Stimulated activated CD4-positive, alpha-beta T cell treated with anti-CD3 and anti-CD28 coated beads, Interleukin-12 subunit alpha, Interleukin-12 subunit beta, amount 100 ng/mL, for 24 hours (primary cell): ENCODE measurements around the gene MYO1F.
A peak's percentile ranks its signal among the peaks of the same experiment; 100 is the strongest.
"Not testable (repeated sequence)": the region's sequence is repeated elsewhere in the genome, so short reads cannot be mapped to it uniquely, and the experiment has no call there.

Experiments used
- DNase-seq, 2 experiments: peaks; one replicate each; pipeline ENCODE4 v3.0.0-alpha.2; 2020; ENCODE audit warnings: low read depth in 2 of 2

The MYO1F gene

GRCh38 chr19:8577247-8577646, at the start of gene MYO1F:
Gene MYO1F (minus strand): TSS chr19:8577442. CDS start chr19:8577309, 133 bp downstream.
- no peak for DNase-seq

DNA sequence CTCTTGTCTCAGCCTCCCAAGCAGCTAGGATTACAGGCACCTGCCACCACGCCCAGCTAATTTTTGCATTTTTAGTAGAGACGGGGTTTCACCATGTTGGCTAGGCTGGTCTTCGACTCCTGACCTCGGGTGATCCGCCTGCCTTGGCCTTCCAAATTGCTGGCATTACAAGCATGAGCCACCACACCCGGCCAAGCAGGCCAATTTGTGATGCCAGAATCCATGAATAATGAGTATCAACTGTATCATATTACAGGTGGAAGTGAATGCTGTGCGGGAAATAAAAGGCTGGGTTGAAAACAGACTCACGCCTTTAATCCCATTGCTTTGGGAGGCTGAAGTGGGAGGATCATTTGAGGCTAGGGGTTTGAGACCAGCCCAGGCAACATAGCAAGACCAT, 49.6 kb upstream of the MYO1F start:
- DNase-seq = no peak

DNA sequence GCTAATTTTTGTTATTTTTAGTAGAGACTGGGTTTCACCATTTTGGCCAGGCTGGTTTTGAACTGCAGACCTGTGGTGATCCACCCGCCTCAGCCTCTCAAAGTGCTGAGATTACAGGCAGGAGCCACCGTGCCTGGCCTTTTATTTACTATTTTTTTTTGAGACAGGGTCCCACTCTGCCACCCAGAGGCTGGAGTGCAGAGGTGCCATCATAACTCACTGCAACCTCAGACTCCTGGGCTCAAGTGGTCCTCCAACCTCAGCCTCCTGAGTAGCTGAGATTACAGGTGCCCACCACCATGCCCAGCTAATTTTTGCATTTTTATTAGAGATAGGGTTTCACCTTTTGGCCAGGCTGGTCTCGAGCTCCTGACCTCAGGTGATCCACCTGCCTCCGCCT, 45.6 kb upstream of the MYO1F start:
- not testable (repeated sequence) for DNase-seq

DNA sequence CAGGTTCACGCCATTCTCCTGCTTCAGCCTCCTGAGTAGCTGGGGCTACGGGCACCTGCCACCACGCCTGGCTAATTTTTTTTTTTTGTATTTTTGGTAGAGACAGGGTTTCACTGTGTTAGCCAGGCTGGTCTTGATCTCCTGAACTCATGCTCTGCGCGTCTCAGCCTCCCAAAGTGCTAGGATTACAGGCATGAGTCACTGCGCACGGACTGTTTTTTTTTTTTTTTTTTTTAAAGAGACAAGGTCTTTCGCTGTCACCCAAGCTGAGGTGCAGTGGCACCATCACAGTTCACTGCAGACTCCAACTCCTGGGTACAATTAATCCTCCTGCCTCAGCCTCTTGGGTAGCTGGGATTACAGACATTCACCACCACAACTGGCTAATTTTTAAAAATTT, 41.5 kb upstream of the MYO1F start:
- DNase-seq = no peak

DNA sequence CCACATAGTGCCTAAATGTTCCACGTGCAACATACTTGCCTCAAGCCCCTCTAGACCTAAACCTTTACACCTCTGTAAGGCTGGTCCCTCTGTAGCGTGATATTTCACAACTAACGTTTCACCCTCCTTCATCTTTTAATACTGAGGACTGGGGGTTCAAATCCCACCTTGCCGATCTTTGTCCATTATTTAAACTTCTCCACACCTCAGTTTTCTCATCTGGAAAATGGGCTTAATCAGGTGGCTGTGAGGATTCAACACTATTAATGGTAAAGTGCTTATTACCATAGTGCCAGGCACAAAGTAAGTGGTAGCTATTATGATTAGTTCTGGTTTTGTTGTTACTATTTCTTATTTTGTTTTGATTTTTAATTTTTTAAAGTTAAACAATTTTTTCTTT, 40.7 kb upstream of the MYO1F start:
- DNase-seq = no peak

GRCh38 chr19:8617325-8617724, 40.1 kb upstream of the MYO1F start:
- not testable (repeated sequence) for DNase-seq

- no peak for DNase-seq
Measured at GRCh38 chr19:8616861-8617260, 39.6 kb upstream of the MYO1F start.

DNA sequence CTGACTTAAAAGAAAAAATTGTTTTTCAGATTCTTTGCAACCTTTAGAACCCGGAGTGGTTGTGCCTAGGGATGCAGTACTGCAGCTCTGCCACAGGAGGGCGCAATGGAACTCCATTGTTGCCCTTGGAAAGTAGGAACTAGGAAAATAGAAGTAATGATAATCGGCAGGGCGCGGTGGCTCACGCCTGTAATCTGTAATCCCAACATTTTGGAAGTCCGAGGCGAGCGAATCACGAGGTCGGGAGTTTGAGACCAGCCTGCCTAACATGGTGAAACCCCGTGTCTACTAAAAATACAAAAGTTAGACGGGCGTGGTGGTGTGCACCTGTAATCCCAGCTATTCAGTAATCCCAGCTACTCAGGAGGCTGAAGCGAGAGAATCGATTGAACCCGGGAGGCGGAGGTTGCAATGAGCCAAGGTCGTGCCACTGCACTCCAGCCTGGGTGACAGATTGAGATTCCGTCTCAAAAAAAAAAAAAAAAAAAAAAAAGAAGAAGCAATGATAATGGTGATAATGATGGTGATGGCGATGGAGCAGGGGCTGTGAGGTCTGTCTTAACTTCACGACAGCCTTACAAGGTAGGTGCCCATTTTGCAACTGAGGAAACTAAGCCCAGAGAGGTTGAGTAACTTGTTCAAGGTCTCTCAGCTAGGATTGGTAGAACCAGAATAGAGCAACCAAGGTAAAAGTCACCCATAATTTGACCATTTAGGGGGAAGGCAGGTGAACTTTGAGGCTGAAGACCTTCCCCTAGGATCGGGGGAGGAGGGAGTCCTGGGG, 38.8 kb upstream of the MYO1F start:
- peak; percentile 22 to 54 for DNase-seq

DNA sequence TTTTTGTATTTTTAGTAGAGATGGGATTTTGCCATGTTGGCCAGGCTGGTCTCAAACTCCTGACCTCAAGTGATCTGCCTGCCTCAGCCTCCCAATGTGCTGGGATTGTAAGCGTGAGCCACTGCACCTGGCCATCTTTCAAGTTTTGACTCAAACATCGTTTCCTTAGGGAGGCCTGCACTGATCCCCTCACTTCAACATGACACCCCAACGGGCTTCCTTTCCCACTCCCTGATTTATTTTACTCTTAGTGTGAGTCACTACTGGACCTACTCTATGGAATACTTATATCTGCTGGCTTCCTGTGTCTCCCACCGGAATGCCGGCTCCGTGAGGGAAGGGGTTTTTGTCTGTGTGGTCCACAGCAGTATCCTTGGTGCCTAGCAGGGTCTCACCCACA, 37.8 kb upstream of the MYO1F start:
- DNase-seq = no peak

GRCh38 chr19:8614455-8614854, 37.2 kb upstream of the MYO1F start:
- DNase-seq = no peak

GRCh38 chr19:8612807-8613171, 35.5 kb upstream of the MYO1F start:
- DNase-seq = no peak

DNA sequence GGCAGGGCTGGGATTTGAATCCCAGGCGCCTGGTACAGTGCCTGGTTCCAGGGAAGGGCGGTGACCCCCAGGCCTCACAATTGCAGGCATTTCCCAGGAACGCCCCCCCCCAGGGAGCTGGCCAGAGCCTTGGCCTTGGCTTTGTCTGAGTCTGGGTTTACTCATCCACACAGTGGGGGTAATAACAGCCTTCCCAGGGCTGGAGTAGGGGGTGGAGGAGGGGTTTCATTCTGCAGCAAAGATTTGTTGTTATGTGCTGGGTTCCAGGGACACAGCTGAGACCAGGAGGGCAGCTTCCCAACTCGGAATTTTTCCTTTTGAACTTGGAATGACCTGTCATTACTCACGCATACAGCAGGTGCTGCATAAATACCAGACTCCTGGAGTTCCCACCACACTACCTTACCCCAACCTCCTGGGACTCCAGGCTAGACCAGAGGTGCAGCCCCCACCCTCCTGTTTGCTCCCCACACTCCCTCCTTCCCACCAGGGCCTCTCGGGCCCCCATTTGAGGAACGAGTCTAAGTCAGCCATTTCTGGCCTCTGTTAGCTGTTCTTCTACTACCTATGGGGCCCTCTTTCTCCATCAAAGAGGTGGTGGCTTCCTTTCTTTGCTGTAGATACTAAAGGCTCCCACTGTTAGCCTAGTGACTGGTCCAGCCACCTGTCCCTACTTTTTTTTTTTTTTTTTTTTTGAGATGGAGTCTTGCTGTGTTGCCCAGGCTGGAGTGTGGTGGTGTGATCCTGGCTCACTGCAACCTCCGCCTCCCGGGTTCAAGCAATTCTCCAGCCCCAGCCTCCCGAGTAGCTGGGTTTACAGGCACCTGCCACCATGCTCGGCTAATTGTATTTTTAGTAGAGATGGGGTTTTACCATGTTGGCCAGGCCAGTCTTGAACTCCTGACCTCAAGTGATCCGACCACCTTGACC, 34.9 kb upstream of the MYO1F start:
- no peak for DNase-seq

DNA sequence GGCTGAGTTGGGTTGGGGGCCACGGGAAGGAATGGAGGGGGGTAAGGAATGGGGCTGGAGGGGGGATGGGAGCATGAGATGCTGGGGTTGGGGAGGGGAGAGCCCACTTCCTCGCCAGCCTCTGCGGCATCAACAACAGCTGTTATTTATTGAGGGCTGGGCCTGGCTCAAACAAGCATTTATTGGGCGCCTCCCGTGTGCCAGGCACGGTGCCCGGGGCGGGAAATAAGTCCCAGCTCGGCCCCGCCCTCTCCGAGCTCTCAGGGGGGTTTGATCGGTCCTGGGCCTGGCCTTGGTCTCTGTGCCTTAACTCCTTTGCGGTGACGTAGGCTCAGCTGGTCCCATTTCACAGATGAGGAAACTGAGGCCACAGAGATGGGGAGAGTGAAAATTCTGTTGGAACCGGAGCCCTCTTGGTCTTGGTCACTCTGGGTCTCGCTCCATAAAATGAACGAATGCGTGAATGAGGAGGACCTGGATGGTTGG, 34.2 kb upstream of the MYO1F start:
- DNase-seq = no peak

DNA sequence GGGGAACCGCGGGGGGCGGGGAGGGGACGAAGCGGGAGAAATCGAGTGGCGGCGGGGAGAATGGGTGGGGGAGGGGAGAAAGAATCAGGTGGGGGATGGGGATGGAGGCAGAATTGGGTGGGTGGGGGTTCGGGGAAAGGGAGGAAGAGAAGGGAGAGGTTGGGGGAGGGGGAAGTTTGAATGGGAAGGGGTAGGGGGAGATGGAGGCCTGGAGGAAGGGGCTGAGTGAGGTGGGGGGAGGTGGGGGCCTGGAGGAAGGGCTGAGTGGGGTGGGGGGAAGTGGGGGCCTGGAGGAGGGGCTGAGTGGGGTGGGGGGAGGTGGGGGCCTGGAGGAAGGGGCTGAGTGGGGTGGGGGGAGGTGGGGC, 33.7 kb upstream of the MYO1F start:
- no peak for DNase-seq

DNA sequence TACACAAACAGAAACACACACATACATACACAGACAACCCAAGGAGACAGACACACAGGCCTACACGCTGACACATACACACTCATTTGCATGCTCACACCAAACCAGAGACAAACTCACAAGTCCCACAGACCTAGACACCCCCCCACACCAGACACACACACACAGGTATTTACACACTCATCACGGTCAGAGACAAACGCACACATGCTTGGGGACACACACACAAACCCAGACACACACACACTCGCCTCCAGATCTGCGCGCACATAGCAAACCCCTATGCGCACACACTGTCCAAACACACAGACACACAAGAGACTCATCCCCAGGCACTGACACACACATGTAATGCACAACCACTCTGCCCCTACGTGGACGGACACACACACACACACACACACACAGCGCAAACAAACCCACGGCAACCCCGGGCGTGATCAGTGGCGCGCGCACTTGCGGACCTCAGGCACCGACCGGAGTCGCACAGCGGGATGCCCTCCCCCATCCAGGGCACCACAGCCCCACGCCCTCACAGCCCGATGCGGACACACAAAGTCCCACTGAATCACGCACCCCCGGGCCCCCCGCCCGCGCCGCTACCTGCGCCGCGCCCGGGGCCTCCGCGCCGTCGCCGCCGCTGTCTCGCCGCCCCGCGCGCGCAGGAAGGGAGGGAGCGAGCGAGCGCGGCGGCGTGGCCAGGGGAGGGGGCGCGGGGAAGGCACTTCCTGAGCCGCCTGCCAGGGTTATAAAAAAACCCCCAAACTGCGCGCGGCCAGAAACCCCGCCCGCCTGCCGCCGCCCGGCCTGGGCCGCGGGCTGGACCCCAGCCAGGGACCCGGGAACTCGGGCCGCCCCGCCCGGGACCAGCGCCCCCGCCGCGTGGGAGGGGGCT, 33.0 kb upstream of the MYO1F start, which contains the start of gene ADAMTS10:
Gene ADAMTS10 (minus strand): TSS at position 675 of the 895 bp plus-strand sequence. CDS start 5,005 bp downstream, outside the sequence.
- peak in 1 of 2 experiments; percentile 28 for DNase-seq

DNA sequence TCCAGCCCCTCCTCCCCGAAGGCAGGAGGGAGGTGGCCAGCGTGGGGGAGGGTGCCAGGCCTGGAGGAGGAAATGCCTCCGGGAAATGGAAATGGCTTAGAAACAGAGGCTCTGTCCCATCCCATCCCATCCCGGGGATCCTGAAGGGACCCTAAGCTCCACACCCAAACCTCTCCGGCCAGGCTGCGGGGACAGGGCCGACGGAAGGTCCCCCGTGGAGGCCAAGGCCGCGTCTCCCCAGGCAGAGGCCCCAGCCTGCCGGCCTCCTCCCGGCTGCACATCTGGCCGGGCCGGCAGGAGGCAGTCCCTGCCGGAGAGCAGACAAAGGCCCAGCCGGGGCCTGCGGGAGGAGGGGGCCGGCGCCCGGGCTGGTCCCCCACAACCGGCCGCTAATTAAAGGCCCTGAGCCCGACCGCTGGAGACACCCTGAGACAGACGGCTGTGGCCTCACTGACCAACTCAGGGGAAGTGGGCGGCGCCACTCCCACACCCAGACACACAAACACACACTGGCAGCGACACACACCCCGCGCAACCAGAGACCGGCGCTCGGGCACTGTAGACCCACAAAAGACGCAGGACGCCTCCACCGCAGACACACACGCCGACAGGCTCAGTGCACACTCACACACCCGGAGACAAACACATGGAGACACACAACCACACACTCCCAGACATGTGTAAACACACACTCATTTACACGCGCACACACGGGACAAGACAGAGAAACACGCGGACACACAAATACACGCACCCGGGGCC, 32.2 kb upstream of the MYO1F start:
- DNase-seq = no peak

- DNase-seq = no peak
Measured at GRCh38 chr19:8608941-8609278, 31.7 kb upstream of the MYO1F start.

- no peak for DNase-seq
Measured at GRCh38 chr19:8607386-8607785, 30.1 kb upstream of the MYO1F start.

GRCh38 chr19:8605514-8605913, 28.3 kb upstream of the MYO1F start:
- DNase-seq = no peak

GRCh38 chr19:8601796-8602195, 24.6 kb upstream of the MYO1F start:
- no peak for DNase-seq

- no peak for DNase-seq
Measured at GRCh38 chr19:8600816-8601215, 23.6 kb upstream of the MYO1F start.
